Endodermal cell (in vitro differentiated cells): Measurements from ENCODE around the gene TFAM. TPM values are rescaled to one million over a fixed set of nuclear protein-coding genes. Genes with fewer than 3 reads are reported as not detected.

ENCODE experiments used
- DNase-seq: peaks from one replicate; pipeline ENCODE4 v3.0.0-alpha.2; 2017
- H3K27ac ChIP-seq: 2 replicates; pipeline ENCODE4 v1.5.1; 2013; ENCODE audit warnings: mild to moderate bottlenecking, low read depth, low read length, moderate library complexity
- H3K27me3 ChIP-seq: 2 replicates; pipeline ENCODE4 v1.6.1; 2013; ENCODE audit warnings: mild to moderate bottlenecking, low read length, moderate library complexity; ENCODE audit not compliant: insufficient read depth, control insufficient read depth, poor library complexity, severe bottlenecking
- H3K36me3 ChIP-seq: 2 replicates; pipeline ENCODE4 v1.7.0; 2013; ENCODE audit warnings: mild to moderate bottlenecking, low read length, moderate library complexity; ENCODE audit not compliant: control insufficient read depth, insufficient read depth
- H3K4me1 ChIP-seq: one replicate; pipeline ENCODE4 v1.7.0; 2013; ENCODE audit warnings: low read length; ENCODE audit not compliant: control insufficient read depth, insufficient read depth
- H3K4me3 ChIP-seq: 2 replicates; pipeline ENCODE4 v1.5.1; 2013; ENCODE audit warnings: mild to moderate bottlenecking, low read length, moderate library complexity
- H3K9ac ChIP-seq: 2 replicates; pipeline ENCODE4 v1.6.1; 2013; ENCODE audit warnings: mild to moderate bottlenecking, low read length, moderate library complexity; ENCODE audit not compliant: poor library complexity, severe bottlenecking; ENCODE audit errors: extremely low read depth
- H3K9me3 ChIP-seq: 2 replicates; pipeline ENCODE4 v1.6.1; 2013; ENCODE audit warnings: mild to moderate bottlenecking, low read length, moderate library complexity; ENCODE audit not compliant: control insufficient read depth
- H3K27ac Mint-ChIP-seq: 2 replicates; pipeline ENCODE4 v1.8.0; 2020; ENCODE audit warnings: mixed read lengths
- H3K27me3 Mint-ChIP-seq: 2 replicates; pipeline ENCODE4 v1.8.0; 2021; ENCODE audit warnings: mild to moderate bottlenecking, mixed read lengths; ENCODE audit not compliant: insufficient read depth
- H3K36me3 Mint-ChIP-seq: 2 replicates; pipeline ENCODE4 v1.8.0; 2020; ENCODE audit warnings: low read depth, mixed read lengths
- H3K4me1 Mint-ChIP-seq: 2 replicates; pipeline ENCODE4 v1.8.0; 2020; ENCODE audit warnings: mixed read lengths
- H3K4me3 Mint-ChIP-seq: 2 replicates; pipeline ENCODE4 v1.8.0; 2020; ENCODE audit warnings: mild to moderate bottlenecking, moderate library complexity, mixed read lengths
- H3K9me3 Mint-ChIP-seq: 2 replicates; pipeline ENCODE4 v1.8.0; 2020; ENCODE audit warnings: mild to moderate bottlenecking, mixed read lengths
- CTCF ChIP-seq: fragments of 200-600 bp; sonication (generic); conservative IDR thresholded peaks from 2 replicates; pipeline ENCODE4 v1.5.0; 2021; ENCODE audit warnings: antibody characterized with exemption, mild to moderate bottlenecking
- WGBS, 2 experiments: methylation state at CpG; one replicate each; pipeline versions ENCODE4 v1.1.5 to v1.1.7; 2013; ENCODE audit warnings: missing lambda C conversion rate in 2 of 2, mixed read lengths in 1 of 2; ENCODE audit not compliant: insufficient coverage in 1 of 2, insufficient read length in 1 of 2; 5-methylcytosine and 5-hydroxymethylcytosine counted together
- total RNA-seq, 2 donors: library from RNA; stranded (reverse); fragmentation: NEBNext Ultra II Directional in 1 of 2; extraction: Animal tissue kit (Norgen Biotek cat#: 25700) in 1 of 2; gene quantifications; 2 replicates in 1 of 2; 3 replicates in 1 of 2; pipeline ENCODE4 v1.2.1, GENCODE V29; 2021

The TFAM gene
- total RNA-seq, 2 donors from 2014 or later: 68.6 to 72.9 TPM

DNA sequence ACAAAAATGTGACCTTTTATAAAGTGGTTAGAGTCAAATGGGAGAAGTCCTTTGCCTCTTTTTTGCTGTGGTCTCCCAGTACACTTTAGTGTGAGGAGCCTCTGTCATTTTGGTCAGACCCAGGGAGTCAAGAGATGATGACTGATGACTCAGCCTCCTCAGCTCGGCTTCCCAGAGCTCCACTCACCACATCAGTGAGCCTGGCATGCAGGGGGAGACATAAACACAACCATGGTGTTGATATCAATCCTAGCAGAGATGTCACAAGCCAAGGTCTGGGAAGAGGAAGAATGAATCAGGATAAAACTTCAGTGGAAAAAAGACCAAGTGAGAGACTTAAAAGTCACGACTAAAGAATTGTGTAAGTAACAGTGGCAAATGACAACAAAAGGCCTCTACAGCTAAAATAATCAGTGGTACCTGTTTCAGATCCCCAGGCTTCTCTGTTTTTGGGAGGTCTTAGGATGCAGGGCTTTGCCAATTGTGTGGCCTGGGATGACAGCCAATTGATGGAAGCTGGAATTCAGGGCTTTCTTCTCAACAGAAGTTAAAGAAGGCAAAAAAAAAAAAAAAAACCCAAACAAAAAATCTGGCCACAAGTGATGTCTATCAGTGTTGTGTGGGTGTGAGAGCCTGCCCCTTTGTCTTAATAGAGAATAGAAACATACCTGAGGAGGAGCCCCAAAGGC is 50.2 kb downstream of the TFAM start:
- Histone ChIP-seq H3K4me1 (no peaks in the 10 kb centered on the region), H3K27ac (no peak overlapping the region), H3K4me3 (no peak overlapping the region), H3K9me3 (no peaks in the 10 kb centered on the region), H3K9ac (no peak overlapping the region), H3K27me3 (no peaks in the 10 kb centered on the region), H3K36me3 (no peaks in the 10 kb centered on the region)
- no peak overlapping the region for H3K4me3 Mint-ChIP-seq
- no peaks in the 10 kb centered on the region for H3K27me3 Mint-ChIP-seq
- DNase-seq: peak; percentile 72
- peaks cover 8% of the 10 kb centered on the region for H3K4me1 Mint-ChIP-seq
- no peak overlapping the region for H3K27ac Mint-ChIP-seq
- H3K36me3 Mint-ChIP-seq: no peaks in the 10 kb centered on the region
- WGBS, 2 experiments: 71% methylated on average over 2 of the region's 2 CpGs; no CpG with 5 or more reads in 1 of the 2 experiments
- H3K9me3 Mint-ChIP-seq: peaks cover 5% of the 10 kb centered on the region
- TF ChIP-seq CTCF: no peak

- Mint-ChIP-seq H3K36me3 (no peaks in the 10 kb centered on the region), H3K4me3 (no peak overlapping the region), H3K27me3 (no peaks in the 10 kb centered on the region), H3K9me3 (peaks cover 6% of the 10 kb centered on the region), H3K4me1 (peaks cover 8% of the 10 kb centered on the region), H3K27ac (no peak overlapping the region)
- Histone ChIP-seq H3K4me3 (no peak overlapping the region), H3K27ac (no peak overlapping the region), H3K9ac (no peak overlapping the region), H3K9me3 (no peaks in the 10 kb centered on the region), H3K4me1 (no peaks in the 10 kb centered on the region), H3K27me3 (no peaks in the 10 kb centered on the region), H3K36me3 (no peaks in the 10 kb centered on the region)
- no peak for TF ChIP-seq CTCF
- 77 to 86% methylated on average over 3 to 4 of the region's 4 CpGs for WGBS, 2 experiments
- DNase-seq: no peak
These were observed 50.9 kb downstream of the TFAM start for GRCh38 chr10:58436071-58436470.

DNA sequence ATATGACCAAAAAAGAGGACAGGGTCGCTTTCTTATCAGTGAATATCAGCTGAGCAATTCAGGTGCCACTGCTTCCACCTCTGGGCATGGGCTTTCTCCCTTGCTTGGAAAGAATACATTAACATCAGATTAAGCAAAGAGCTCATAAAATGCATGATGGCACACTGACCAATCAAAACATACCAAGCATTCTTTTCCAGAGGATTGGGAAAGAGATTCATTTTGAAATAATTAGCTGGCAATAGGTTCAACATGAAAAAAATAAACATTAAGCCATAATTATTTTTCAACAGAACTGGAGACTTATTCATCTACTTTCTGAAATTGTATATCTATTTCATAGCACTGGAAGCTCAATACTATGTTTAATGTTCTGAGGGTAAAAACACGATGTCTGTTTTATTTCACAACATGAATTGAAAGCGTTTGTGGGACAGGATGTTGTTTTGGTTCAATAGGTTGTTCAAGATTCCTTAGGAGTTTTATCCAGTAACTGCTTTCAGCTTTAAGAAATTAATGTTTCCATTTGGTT is 53.2 kb downstream of the TFAM start:
- Histone ChIP-seq H3K27me3 (no peaks in the 10 kb centered on the region), H3K4me3 (no peak overlapping the region), H3K27ac (no peak overlapping the region), H3K36me3 (no peaks in the 10 kb centered on the region), H3K9me3 (no peaks in the 10 kb centered on the region), H3K9ac (no peak overlapping the region), H3K4me1 (no peaks in the 10 kb centered on the region)
- Mint-ChIP-seq H3K9me3 (peaks cover 6% of the 10 kb centered on the region), H3K4me3 (no peak overlapping the region), H3K36me3 (no peaks in the 10 kb centered on the region), H3K27me3 (no peaks in the 10 kb centered on the region), H3K27ac (no peak overlapping the region), H3K4me1 (peaks cover 8% of the 10 kb centered on the region)
- no peak for TF ChIP-seq CTCF
- WGBS, 2 experiments: 90 to 100% methylated on average over 3 of the region's 3 CpGs
- DNase-seq: no peak
